IMR-90 (cell line): Measurements from ENCODE around the gene IL1RAP.

Experiments used
- CTCF ChIP-seq: conservative IDR thresholded peaks from 2 replicates; pipeline ENCODE4 v1.5.1; 2012; ENCODE audit warnings: mild to moderate bottlenecking, low read depth, low read length, improper control_type of control experiment
- ELK1 ChIP-seq: fragments of 150-350 bp; IDR thresholded peaks from 2 replicates; pipeline ENCODE4 v1.6.1; 2016; ENCODE audit warnings: low read depth, mild to moderate bottlenecking, low read length, moderate library complexity, borderline replicate concordance
- MXI1 ChIP-seq: IDR thresholded peaks from 2 replicates; pipeline ENCODE4 v1.6.1; 2012; ENCODE audit warnings: low read depth, mild to moderate bottlenecking, low read length, moderate library complexity, borderline replicate concordance
- POLR2A ChIP-seq: IDR thresholded peaks from 2 replicates; pipeline ENCODE4 v1.6.1; 2012; ENCODE audit warnings: mild to moderate bottlenecking, low read depth, low read length

GRCh38 chr3:190541008-190541407, 27.1 kb downstream of the IL1RAP start:
- TF ChIP-seq CTCF (no peak), POLR2A (no peak), MXI1 (no peak), ELK1 (no peak)
